Gastroesophageal sphincter (tissue), 4 donors: ENCODE measurements around the gene SGCD. TPM values are rescaled to one million over a fixed set of nuclear protein-coding genes. Genes with fewer than 3 reads are reported as not detected.

Experiments used
- ATAC-seq: fragments of 150-250 bp; one replicate; pipeline ENCODE4 v1.9.1; 2016; ENCODE audit warnings: mild to moderate bottlenecking, moderate library complexity
- H3K27ac ChIP-seq, 4 donors: fragments of 200-600 bp; sonication (generic) in 3 of 4; 1 replicate in 3 of 4; 2 replicates in 1 of 4; pipeline ENCODE4 v1.5.1; 2016 to 2019
- H3K27me3 ChIP-seq: fragments of 200-600 bp; sonication (generic); one replicate; pipeline ENCODE4 v1.5.1; 2019
- H3K36me3 ChIP-seq, 2 donors: fragments of 200-600 bp; sonication (generic); one replicate each; pipeline ENCODE4 v1.5.1; 2019; ENCODE audit warnings: control low read depth in 1 of 2
- H3K4me1 ChIP-seq, 3 donors: fragments of 200-600 bp; sonication (generic); 1 replicate in 2 of 3; 2 replicates in 1 of 3; pipeline ENCODE4 v1.5.1; 2016 to 2019; ENCODE audit warnings: control low read depth in 2 of 3
- H3K4me3 ChIP-seq, 2 donors: fragments of 200-600 bp; sonication (generic); one replicate each; pipeline ENCODE4 v1.5.1; 2019; ENCODE audit warnings: mild to moderate bottlenecking in 1 of 2, moderate library complexity in 1 of 2
- H3K9me3 ChIP-seq, 3 donors: fragments of 200-600 bp; sonication (generic); one replicate each; pipeline ENCODE4 v1.5.1; 2017 to 2019; ENCODE audit warnings: control low read depth in 2 of 3
- EP300 ChIP-seq: sonication (generic); formaldehyde crosslinking; IDR thresholded peaks from one replicate; pipeline ENCODE4 v1.6.1; 2017; ENCODE audit warnings: antibody characterized with exemption, mild to moderate bottlenecking
- POLR2A ChIP-seq, 2 donors: fragments of 450-650 bp; IDR thresholded peaks; one replicate each; pipeline ENCODE4 v1.6.1; 2017; ENCODE audit warnings: antibody characterized with exemption in 2 of 2, mild to moderate bottlenecking in 2 of 2, moderate library complexity in 1 of 2
- POLR2AphosphoS5 ChIP-seq: sonication (generic); formaldehyde crosslinking; IDR thresholded peaks from one replicate; pipeline ENCODE4 v1.6.1; 2017; ENCODE audit warnings: antibody characterized with exemption
- WGBS, 2 donors: methylation state at CpG; one replicate each; pipeline ENCODE4 v1.1.5; 2018; ENCODE audit warnings: low coverage in 1 of 2; 5-methylcytosine and 5-hydroxymethylcytosine counted together
- total RNA-seq, 4 donors: library from RNA; depleted of rRNA; stranded (reverse); fragments of >200 nt; gene quantifications; one replicate each; pipeline ENCODE4 v1.1.0, GENCODE V29; 2016
- TF ChIP-seq, protein P1 (sequence below), 4 experiments: fragments of 200-600 bp in 2 of 4; fragments of 450-650 bp in 2 of 4; sonication (generic) in 1 of 4; IDR thresholded peaks; one replicate each; pipeline ENCODE4 v1.5.1; 2017 to 2019; ENCODE audit warnings: antibody characterized with exemption in 4 of 4, mild to moderate bottlenecking in 2 of 4, moderate library complexity in 2 of 4

Gene SGCD
- total RNA-seq, 4 donors from 2014 or later, result 8.8 to 61.3 (median 33.7) TPM

DNA sequence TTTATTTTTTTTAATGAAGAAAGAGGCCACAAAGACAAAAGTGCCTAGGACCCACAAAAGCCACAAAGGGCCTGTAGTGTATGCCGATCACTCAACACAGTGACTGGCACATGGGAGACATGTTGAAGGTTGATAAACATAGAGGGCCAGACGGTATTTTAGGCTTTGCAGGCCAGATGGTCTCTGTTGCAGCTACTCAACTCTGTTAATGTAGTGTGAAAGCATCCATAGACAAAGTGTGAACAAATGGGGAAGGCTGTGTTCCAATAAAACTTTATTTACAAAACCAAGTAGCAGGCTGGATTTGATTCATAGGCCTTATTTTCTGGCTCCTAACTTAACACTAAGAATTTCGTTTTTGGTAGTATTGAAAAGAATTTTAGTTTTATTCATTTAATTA is 139.9 kb downstream of the SGCD start:
- TF ChIP-seq POLR2AphosphoS5 (no peak), POLR2A (IDR thresholded peaks at IDR 0.05) (no peak), EP300 (no peak)
- TF ChIP-seq, protein P1, sequence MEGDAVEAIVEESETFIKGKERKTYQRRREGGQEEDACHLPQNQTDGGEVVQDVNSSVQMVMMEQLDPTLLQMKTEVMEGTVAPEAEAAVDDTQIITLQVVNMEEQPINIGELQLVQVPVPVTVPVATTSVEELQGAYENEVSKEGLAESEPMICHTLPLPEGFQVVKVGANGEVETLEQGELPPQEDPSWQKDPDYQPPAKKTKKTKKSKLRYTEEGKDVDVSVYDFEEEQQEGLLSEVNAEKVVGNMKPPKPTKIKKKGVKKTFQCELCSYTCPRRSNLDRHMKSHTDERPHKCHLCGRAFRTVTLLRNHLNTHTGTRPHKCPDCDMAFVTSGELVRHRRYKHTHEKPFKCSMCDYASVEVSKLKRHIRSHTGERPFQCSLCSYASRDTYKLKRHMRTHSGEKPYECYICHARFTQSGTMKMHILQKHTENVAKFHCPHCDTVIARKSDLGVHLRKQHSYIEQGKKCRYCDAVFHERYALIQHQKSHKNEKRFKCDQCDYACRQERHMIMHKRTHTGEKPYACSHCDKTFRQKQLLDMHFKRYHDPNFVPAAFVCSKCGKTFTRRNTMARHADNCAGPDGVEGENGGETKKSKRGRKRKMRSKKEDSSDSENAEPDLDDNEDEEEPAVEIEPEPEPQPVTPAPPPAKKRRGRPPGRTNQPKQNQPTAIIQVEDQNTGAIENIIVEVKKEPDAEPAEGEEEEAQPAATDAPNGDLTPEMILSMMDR (IDR thresholded peaks at IDR 0.05), result no peak
- H3K27me3 ChIP-seq, result no peaks in the 10 kb centered on the region
- peaks cover 0 to 29% (median 0%) of the 10 kb centered on the region in 3 donors for H3K4me1 ChIP-seq
- H3K27ac ChIP-seq, result no peak overlapping the region
- no peak for ATAC-seq
- H3K4me3 ChIP-seq, result no peak overlapping the region
- H3K36me3 ChIP-seq, result no peaks in the 10 kb centered on the region
- no peaks in the 10 kb centered on the region for H3K9me3 ChIP-seq
- WGBS, 2 donors, result 69 to 80% methylated on average over 3 of the region's 3 CpGs

DNA sequence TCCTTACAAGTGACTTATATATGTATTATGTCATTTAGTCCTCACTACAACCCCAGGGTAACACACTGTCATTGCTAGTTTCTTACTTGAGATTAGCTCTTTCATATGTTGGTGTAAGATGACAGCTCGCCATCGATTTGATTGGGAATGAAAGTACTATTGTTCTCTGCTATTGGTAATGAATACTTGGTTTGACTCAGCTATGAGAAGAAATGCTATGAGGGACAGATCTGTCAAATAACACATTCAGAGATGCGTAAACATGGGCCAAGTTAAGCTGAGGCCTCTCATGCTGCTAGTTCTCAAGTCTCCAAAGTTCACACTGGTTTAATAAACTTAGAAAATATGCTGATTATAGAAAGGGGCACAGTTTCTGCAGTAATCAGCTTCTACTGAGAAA is 142.7 kb downstream of the SGCD start:
- no peaks in the 10 kb centered on the region for H3K27me3 ChIP-seq
- H3K4me3 ChIP-seq, result no peak overlapping the region
- H3K27ac ChIP-seq, result peak overlapping the region in 3 of 4 donors; percentile 39 to 79 (median 46)
- H3K4me1 ChIP-seq, result peaks cover 9 to 48% (median 15%) of the 10 kb centered on the region in 3 donors
- ATAC-seq, result no peak
- no peaks in the 10 kb centered on the region for H3K36me3 ChIP-seq
- TF ChIP-seq POLR2A (IDR thresholded peaks at IDR 0.05), result no peak
- no peak for TF ChIP-seq EP300
- TF ChIP-seq, protein P1 (IDR thresholded peaks at IDR 0.05), result no peak
- no peak for TF ChIP-seq POLR2AphosphoS5
- no peaks in the 10 kb centered on the region for H3K9me3 ChIP-seq
- 52 to 69% methylated on average over 2 to 3 of the region's 3 CpGs for WGBS, 2 donors

DNA sequence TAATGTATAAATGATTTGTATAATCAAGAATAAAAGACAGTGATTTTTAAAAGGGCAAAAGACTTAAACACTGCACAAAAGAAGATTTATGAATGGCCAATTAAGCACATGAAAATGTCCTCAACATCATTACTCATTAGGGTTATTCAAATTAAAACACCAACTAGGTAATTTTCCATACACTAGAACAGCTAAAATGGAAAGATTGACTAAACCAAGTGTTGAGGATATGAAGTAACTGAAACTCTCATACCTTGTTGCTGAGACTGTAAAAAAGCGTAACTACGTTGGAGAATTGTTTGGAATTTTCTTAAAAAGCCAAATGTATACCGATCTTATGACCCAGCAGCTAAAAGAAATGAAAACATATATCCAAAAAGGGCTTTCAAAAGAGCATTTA is 144.9 kb downstream of the SGCD start:
- WGBS, 2 donors, result 63 to 77% methylated on average over 3 of the region's 3 CpGs
- Histone ChIP-seq H3K27me3 (no peaks in the 10 kb centered on the region), H3K36me3 (no peaks in the 10 kb centered on the region), H3K27ac (peak overlapping the region in 3 of 4 donors; percentile 18 to 79 (median 56)), H3K9me3 (no peaks in the 10 kb centered on the region), H3K4me3 (no peak overlapping the region), H3K4me1 (peaks cover 13 to 71% (median 22%) of the 10 kb centered on the region in 3 donors)
- ATAC-seq, result no peak
- TF ChIP-seq POLR2AphosphoS5 (no peak), EP300 (no peak), POLR2A (IDR thresholded peaks at IDR 0.05) (no peak)
- TF ChIP-seq, protein P1 (IDR thresholded peaks at IDR 0.05), result no peak

DNA sequence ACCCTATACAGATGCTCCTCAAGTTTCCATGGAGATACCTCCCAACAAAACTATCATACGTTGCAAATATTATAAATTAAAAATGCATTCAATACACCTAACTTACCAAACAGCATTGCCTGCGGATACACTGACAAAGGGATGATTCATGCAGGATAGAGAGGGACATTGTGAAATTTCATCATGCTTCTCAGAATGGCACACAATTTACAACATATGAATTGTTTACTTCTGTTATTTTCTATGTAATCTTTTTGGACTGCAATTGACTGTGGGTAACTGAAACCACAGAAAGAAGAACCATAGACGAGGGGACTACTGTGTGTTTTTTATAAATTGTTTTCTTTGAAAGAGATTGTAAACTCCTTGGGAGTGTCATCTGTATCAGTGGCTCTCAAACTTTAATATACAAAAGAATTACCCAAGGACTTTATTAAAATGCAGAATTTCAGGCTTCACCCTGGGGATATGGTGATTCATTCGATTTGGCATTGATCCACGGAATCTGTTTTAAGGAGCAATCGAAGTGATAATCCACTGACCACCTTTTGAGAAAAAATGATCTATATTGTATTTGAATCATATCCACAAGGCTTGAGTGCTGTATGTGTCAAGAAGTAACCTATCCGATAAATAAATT is 146.4 kb downstream of the SGCD start:
- H3K9me3 ChIP-seq, result no peaks in the 10 kb centered on the region
- H3K36me3 ChIP-seq, result no peaks in the 10 kb centered on the region
- H3K4me1 ChIP-seq, result peaks cover 13 to 81% (median 22%) of the 10 kb centered on the region in 3 donors
- no peaks in the 10 kb centered on the region for H3K27me3 ChIP-seq
- TF ChIP-seq POLR2A (IDR thresholded peaks at IDR 0.05), result no peak
- TF ChIP-seq POLR2AphosphoS5, result peak; percentile 17
- TF ChIP-seq EP300, result no peak
- TF ChIP-seq, protein P1 (IDR thresholded peaks at IDR 0.05), result no peak
- peak; percentile 47 for ATAC-seq
- H3K27ac ChIP-seq, result peak overlapping the region; percentile 64 to 81 (median 79)
- H3K4me3 ChIP-seq, result no peak overlapping the region
- WGBS, 2 donors, result 34 to 57% methylated on average over 7 of the region's 7 CpGs

DNA sequence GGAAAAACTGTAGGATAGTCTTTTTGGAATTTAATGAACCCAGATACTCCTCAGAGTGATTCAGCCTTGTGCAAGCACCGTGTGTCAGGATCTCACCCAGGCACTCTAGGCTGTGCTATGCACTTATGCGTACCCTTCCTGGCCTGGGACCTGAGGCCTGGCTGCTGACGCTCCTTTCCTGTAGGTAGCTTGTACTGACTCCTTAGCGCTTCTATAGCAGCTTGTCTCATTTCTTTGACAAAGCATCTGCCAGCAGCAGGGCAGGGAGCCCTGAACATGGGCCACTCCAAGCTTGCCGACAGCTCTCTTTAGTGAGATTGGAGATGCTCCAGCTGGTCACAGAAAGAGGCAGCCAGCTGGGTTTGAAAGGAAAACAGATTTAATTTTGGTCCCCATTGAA is 147.3 kb downstream of the SGCD start:
- no peak overlapping the region for H3K4me3 ChIP-seq
- TF ChIP-seq POLR2A (IDR thresholded peaks at IDR 0.05) (no peak), POLR2AphosphoS5 (no peak), EP300 (no peak)
- TF ChIP-seq, protein P1 (IDR thresholded peaks at IDR 0.05), result no peak
- 10 to 20% methylated on average over 1 to 5 of the region's 5 CpGs for WGBS, 2 donors
- peak; percentile 73 for ATAC-seq
- peaks cover 13 to 74% (median 22%) of the 10 kb centered on the region in 3 donors for H3K4me1 ChIP-seq
- H3K36me3 ChIP-seq, result no peaks in the 10 kb centered on the region
- no peaks in the 10 kb centered on the region for H3K27me3 ChIP-seq
- no peaks in the 10 kb centered on the region for H3K9me3 ChIP-seq
- H3K27ac ChIP-seq, result peak overlapping the region; percentile 64 to 81 (median 79)
